Stimulated activated CD4-positive, alpha-beta T cell treated with anti-CD3 and anti-CD28 coated beads, Interleukin-12 subunit alpha, Interleukin-12 subunit beta, amount 100 ng/mL, for 48 hours (primary cell): ENCODE data around the gene LRRFIP2.
"Not testable (repeated sequence)": the region's sequence is repeated elsewhere in the genome, so short reads cannot be mapped to it uniquely, and the experiment has no call there.

Experiments used
- DNase-seq, 3 donors: peaks; one replicate each; pipeline ENCODE4 v3.0.0-alpha.2; 2020; ENCODE audit warnings: low read depth in 2 of 3, low spot score in 1 of 3

Gene LRRFIP2, protein sequence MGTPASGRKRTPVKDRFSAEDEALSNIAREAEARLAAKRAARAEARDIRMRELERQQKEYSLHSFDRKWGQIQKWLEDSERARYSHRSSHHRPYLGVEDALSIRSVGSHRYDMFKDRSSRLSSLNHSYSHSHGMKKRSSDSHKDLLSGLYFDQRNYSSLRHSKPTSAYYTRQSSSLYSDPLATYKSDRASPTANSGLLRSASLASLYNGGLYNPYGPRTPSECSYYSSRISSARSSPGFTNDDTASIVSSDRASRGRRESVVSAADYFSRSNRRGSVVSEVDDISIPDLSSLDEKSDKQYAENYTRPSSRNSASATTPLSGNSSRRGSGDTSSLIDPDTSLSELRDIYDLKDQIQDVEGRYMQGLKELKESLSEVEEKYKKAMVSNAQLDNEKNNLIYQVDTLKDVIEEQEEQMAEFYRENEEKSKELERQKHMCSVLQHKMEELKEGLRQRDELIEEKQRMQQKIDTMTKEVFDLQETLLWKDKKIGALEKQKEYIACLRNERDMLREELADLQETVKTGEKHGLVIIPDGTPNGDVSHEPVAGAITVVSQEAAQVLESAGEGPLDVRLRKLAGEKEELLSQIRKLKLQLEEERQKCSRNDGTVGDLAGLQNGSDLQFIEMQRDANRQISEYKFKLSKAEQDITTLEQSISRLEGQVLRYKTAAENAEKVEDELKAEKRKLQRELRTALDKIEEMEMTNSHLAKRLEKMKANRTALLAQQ

DNA sequence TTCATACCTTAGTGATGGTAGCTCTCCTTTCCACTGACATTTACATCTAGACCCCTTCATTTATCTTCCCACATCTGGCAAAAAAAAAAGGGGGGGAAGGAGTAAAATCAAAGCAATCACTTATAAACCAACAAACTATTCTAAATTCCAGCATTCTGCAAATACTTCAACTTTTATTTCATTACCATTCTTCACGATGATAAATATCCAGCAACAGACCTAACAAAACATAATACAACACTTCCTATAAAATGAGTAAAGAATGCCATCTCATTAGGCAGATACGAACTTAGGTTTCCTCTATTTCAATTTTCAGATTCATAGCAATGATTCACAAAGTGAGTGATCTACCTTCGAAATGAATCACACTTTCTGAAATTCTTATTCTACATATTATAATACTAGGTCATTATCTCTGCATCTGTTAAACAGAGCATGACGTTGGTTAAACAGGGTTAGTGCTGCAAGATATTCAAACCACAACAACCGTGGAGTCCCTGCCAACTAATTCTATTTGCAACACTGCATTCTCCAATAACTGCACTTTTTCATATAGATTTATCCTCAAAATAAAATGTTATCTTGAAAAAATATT is at the start of gene LRRFIP2:
Gene LRRFIP2 (minus strand): TSS at position 51 of the 595 bp plus-strand sequence. CDS start 25,599 bp downstream, outside the sequence.
- no peak for DNase-seq

GRCh38 chr3:37223576-37223975 is 49.2 kb upstream of the LRRFIP2 start:
- no peak for DNase-seq

DNA sequence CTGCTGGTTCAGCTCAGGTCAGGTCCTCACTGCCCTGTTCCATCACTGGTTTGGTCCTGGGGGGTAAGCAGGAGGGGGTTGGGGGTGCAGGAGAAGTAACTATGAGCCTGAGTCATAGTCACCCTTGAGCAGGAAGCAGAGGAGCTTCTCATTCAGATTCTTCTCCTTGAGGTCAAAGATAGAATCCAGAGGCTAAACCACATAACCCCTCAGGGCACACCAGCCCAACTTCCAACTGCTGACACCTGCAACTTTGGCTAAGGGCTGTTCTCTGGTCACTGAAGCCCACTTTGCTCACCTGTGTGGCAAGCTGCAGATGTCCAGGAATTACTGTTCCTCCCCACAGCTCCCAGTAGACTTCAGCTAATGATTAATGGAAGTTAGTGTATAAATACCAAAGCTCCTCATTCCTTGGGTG is 48.8 kb upstream of the LRRFIP2 start:
- DNase-seq, result no peak

DNA sequence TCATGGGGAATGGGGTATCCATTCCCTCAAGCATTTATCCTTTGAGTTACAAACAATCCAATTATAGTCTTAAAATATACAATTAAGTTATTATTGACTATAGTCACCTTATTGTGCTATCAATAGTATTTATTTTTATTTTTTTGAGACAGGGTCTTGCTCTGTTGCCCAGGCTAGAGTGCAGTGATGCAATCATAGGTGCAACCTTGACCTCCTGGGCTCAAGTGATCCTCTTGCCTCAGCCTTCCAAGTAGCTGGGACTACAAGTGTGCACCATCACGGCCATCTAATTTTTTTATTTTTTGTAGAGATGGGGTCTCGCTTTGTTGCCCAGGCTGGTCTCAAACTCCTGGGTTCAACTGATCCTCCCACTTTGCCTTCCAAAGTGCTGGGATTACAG is 48.2 kb upstream of the LRRFIP2 start:
- DNase-seq, result not testable (repeated sequence)

GRCh38 chr3:37221407-37221806 is 47.0 kb upstream of the LRRFIP2 start:
- no peak for DNase-seq

DNA sequence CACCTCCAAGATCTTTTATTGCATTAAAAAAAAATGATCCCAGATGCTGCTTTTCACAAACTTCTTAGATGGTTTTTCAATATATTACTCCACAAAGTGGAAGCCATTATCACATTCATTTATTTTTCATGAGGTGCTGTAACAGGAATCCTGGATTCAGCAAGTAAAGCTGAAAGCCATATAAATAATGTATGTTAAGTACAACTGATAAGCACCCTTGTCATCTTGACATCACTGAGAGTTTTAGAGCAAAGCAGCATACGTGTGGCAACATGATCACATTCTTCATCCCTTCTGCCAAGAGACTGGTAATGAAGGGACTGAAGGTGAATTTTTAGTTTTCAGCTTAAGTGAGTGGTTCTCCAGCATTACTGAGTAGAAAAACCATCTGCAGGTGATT is 44.9 kb upstream of the LRRFIP2 start:
- DNase-seq, result no peak

GRCh38 chr3:37218206-37218605 is 43.8 kb upstream of the LRRFIP2 start:
- no peak for DNase-seq

DNA sequence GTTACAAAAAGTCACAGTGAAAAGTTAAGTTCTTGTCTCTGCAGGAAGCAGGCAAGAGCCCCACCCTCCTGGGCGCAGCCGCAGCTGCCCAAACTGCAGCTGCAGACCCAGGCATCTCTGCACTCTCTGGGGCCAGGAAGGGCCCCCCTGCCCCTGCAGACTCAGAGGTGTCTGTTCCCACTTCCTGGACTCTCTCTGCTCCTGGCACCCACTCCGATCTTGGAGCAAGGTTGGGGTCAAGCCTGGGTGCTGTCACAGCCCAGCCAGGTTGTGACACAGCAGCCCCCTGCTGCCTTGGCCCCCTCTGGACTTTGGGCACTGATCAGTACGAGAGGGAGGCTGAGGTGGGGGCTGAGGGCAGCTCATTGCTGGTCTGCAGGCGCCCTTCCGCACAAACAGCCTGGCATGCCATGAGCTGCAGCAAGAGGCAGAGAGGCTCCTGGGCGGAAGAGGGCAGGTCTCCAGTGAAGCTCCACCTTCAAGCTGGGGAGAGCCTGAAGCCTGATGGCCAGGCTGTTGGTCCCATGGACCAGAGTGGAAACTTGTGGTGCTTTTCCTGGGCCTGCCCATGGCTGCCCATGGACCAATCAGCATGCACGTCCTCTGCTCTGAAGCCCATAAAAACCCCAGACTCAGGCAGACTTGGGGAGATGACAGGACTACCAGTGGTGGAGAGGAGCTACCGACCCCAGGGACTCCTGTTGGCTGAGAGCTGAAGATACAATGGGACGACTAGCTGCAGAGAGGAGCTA is 42.9 kb upstream of the LRRFIP2 start:
- DNase-seq, result no peak

DNA sequence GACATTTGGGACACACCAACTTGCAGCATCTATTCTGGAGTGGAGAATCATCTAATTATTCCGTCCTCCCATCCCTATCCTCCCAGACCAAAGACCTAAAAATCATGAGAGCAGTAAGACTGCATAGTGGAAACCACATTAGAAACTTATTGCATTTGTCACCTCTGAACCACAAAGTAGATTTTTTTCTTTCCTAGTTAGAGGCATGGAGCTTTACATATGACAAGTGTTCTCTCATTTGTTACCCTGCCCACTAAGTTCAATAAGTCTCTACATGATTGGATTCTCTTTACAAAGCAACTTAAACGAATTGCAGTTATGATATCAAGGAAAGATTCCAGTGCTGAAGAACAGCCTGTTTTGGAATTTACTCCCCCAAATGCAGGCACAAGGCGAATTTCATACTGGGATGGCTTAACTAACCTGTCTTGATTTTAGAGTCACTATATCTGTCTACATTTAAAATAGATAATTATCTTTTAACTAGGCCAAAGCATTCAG is 42.3 kb upstream of the LRRFIP2 start:
- no peak for DNase-seq

GRCh38 chr3:37214076-37214475 is 39.7 kb upstream of the LRRFIP2 start:
- DNase-seq, result no peak

- no peak for DNase-seq
Observed at GRCh38 chr3:37210230-37210629, 35.8 kb upstream of the LRRFIP2 start.

DNA sequence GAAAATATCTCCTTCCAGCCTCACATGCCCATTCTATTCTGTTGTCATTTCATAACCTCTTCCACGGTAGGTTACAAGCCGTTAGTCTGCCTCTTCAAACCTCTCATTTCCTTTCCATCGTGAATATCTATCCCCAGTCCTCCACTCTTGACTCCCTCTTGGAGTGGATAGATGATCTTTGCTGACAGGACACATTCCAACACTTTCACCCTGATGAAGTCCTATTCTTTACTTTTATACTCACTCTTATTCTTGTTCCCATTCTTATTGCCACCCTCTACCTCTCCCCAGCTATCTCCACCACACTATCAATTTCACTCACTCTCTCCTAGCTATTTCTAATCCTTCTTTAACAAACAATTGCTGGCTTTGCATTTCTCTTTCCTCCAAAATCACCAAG is 34.2 kb upstream of the LRRFIP2 start:
- not testable (repeated sequence) for DNase-seq

GRCh38 chr3:37208008-37208407 is 33.6 kb upstream of the LRRFIP2 start:
- DNase-seq, result not testable (repeated sequence)

- not testable (repeated sequence) for DNase-seq
Observed at GRCh38 chr3:37206041-37206440, 31.7 kb upstream of the LRRFIP2 start.

GRCh38 chr3:37204314-37204713 is 29.9 kb upstream of the LRRFIP2 start:
- DNase-seq, result no peak

GRCh38 chr3:37202035-37202434 is 27.7 kb upstream of the LRRFIP2 start:
- DNase-seq, result no peak

DNA sequence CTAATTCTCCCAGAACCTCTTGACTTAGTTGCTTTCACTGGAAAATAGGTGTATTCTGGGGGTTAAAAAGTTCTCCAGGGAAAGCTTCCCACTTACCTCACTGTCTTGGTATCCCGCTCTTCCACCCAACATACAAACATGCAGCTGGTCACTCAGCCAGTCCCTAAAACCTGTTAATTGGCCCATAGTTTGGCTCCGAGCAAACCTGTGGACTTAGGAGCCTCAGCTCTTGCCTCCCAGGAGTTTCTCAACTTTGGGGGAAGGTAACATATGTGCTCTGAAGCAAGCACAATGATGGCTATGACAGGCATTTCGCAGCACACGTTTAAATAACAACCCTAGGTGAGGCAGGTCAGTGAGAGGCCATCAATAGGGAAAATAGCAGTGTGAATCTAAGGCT is 25.8 kb upstream of the LRRFIP2 start:
- no peak for DNase-seq

GRCh38 chr3:37198996-37199395 is 24.6 kb upstream of the LRRFIP2 start:
- DNase-seq, result no peak

DNA sequence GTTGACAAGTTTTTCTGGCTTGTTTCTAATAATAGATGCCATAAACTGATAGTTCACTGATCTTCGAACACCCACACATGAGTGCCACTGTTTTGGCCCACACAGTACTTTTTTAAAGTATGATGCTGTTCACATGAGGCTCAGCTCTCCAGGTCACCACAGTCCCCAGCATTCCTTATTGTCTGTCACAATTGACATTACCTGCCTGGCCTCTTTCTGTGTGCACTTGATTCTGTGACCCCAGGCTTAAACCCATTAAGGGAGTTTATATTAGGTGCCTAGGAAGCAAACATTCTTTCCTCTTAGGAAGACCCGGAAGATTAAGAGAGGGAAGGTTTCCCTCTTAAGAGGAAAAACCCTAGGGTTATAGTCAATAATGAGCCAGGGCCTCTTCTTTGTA is 24.2 kb upstream of the LRRFIP2 start:
- DNase-seq, result no peak

- DNase-seq, result no peak
Observed at GRCh38 chr3:37197810-37198371, 23.5 kb upstream of the LRRFIP2 start.

DNA sequence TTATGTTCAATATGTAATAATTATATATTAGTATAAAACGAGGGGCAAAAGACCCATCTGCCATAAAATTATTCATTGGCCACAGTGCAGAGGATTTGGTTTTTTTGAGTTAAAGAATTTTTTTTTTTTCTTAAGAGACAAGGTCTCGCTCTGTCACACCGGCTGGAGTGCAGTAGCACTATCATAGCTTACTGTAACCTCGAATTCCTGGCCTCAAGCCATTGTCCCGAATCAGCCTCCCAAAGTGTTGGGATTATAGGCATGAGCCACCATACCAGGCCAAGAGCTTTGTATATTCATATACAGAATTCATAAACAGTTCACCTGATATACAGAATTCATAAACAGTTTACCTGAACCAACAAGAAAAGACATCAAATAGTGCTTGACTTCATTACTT is 20.2 kb upstream of the LRRFIP2 start:
- DNase-seq, result no peak
